ENCODE measurements around the gene GPR153. TPM values are rescaled to one million over a fixed set of nuclear protein-coding genes. Genes with fewer than 3 reads are reported as not detected.
A peak's percentile ranks its signal among the peaks of the same experiment; 100 is the strongest.

The GPR153 gene
- total RNA-seq, 4 donors from 2014 or later, result 3.3 to 162 (median 121) TPM

GRCh38 chr1:6285336-6285735 lies 24.4 kb upstream of the GPR153 start:
- no peak for TF ChIP-seq POLR2A (IDR thresholded peaks at IDR 0.05)
- TF ChIP-seq CTCF (IDR thresholded peaks at IDR 0.05), result no peak
- Histone ChIP-seq H3K27ac (no peak overlapping the region), H3K27me3 (no peaks in the 10 kb centered on the region), H3K4me3 (no peak overlapping the region), H3K4me1 (peaks cover 0 to 19% (median 0%) of the 10 kb centered on the region in 4 donors), H3K9me3 (no peaks in the 10 kb centered on the region), H3K36me3 (peaks cover 0 to 3% (median 0%) of the 10 kb centered on the region in 3 donors)
- DNase-seq, result no peak

DNA sequence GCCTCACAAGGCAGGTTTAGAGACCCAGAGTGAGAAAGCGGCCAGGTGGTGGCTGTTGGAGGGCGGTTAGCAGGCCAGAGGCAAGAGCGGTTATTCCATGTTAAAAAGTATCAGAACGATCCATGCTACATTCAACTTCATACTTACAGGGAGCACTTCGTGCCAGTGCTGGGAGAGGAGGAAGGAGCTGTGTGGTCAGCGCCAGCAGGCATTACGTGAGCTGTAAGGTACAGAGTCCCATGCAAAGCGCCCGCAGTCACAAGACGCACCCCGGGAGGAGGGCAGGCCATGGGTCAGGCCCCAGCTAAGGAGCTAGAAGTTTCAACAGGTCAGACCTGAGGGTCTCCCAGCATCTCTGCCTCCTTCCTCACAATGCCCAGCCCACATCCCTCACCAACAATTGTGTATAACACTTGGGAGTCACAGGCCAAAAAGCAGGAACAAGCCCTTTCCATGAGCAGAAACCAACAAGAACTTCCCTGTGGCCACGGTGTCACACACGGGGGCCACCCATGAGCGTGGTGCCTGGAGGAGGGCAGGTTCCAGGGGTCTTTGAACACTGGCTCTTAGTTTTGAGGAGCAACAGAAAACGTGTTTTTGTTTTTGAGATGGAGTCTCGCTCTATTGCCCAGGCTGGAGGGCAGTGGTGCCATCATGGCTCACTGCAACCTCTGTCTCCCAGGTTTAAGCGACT lies 21.8 kb upstream of the GPR153 start:
- H3K9me3 ChIP-seq, result no peaks in the 10 kb centered on the region
- H3K4me3 ChIP-seq, result peak overlapping the region in 1 of 4 donors; percentile 2
- peak overlapping the region in 3 of 4 donors; percentile 84 to 97 (median 89) for H3K27ac ChIP-seq
- TF ChIP-seq CTCF (IDR thresholded peaks at IDR 0.05) (no peak), POLR2A (IDR thresholded peaks at IDR 0.05) (peak; percentile 59 to 82)
- peaks cover 0 to 5% (median 0%) of the 10 kb centered on the region in 3 donors for H3K36me3 ChIP-seq
- peaks cover 0 to 19% (median 0%) of the 10 kb centered on the region in 4 donors for H3K4me1 ChIP-seq
- H3K27me3 ChIP-seq, result no peaks in the 10 kb centered on the region
- DNase-seq, result peak in 2 of 3 donors; percentile 84 to 87

DNA sequence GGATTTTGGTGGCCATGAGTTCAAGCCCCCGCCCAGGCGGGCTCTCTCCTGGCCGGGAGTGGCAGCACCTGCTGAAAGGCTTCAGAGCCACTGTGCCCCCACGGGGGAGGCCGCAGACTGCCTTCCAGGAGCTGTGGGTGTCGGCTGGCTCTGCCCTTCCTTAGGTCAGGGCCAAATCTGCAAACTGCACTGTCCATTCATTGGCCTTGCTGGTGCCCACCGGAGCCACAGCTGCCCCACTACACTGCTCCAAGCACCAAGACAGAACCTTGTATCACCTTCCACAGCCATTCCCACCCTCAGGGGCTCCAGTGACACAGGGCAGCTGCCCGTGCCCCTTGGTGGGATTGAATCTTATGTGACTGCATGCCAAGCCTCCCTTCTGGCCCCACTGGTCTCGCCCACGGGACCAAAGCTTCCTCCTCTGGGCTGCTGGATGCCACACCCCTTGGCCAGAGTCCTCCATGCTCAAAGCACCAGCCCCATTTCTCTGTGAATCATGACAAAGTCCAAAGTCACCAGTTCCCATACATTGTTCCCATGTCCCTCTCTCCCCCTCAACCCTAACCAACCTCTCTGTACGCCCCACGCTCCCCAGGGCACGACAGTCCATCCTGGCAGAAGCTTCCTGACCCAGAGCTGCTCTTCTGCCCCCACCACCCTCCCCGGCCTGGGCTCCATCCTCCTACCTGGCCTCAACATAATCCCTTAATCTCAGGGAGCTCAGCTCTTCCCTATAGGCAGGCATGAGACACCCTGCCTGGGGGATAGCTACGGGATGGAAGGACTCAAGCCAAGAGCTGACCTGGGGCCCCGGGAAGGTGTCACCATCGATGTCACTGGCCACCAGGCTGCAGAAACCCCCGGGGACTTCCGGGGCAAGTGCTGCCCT lies 20.9 kb upstream of the GPR153 start:
- Histone ChIP-seq H3K36me3 (peaks cover 0 to 5% (median 0%) of the 10 kb centered on the region in 3 donors), H3K4me3 (peak overlapping the region in 2 of 4 donors; percentile 18 to 25), H3K27me3 (no peaks in the 10 kb centered on the region), H3K4me1 (peaks cover 0 to 24% (median 0%) of the 10 kb centered on the region in 4 donors), H3K9me3 (no peaks in the 10 kb centered on the region), H3K27ac (peak overlapping the region in 3 of 4 donors; percentile 84 to 97 (median 89))
- DNase-seq, result peak in 2 of 3 donors; percentile 88 to 89
- TF ChIP-seq POLR2A (IDR thresholded peaks at IDR 0.05) (peak; percentile 67 to 82), CTCF (IDR thresholded peaks at IDR 0.05) (no peak)

GRCh38 chr1:6280761-6281451 lies 20.0 kb upstream of the GPR153 start:
- peak overlapping the region in 3 of 4 donors; percentile 84 to 97 (median 89) for H3K27ac ChIP-seq
- H3K4me1 ChIP-seq, result peaks cover 0 to 32% (median 0%) of the 10 kb centered on the region in 4 donors
- peak overlapping the region in 1 of 4 donors; percentile 18 for H3K4me3 ChIP-seq
- peaks cover 0 to 5% (median 0%) of the 10 kb centered on the region in 3 donors for H3K36me3 ChIP-seq
- no peaks in the 10 kb centered on the region for H3K9me3 ChIP-seq
- H3K27me3 ChIP-seq, result no peaks in the 10 kb centered on the region
- peak in 1 of 3 donors; percentile 54 for DNase-seq
- TF ChIP-seq CTCF (IDR thresholded peaks at IDR 0.05) (peak in 3 of 6 experiments; percentile 48 to 58 (median 52)), POLR2A (IDR thresholded peaks at IDR 0.05) (no peak)

Measured in Peyer's patch (tissue), 4 donors.